GM08714 (cell line): ENCODE data around the gene B4GALT3.

ENCODE experiments used
- H3K4me3 ChIP-seq: fragments of 200-500 bp; sonication (Bioruptor generic); 2 replicates; pipeline ENCODE4 v1.5.1; 2014; ENCODE audit warnings: mild to moderate bottlenecking, low read length, inconsistent platforms
- ZNF274 ChIP-seq: IDR thresholded peaks from 2 replicates; pipeline ENCODE4 v1.6.1; 2012; ENCODE audit warnings: mild to moderate bottlenecking, low read depth, low read length

B4GALT3 gene

GRCh38 chr1:161166669-161167548, 10.4 kb downstream of the B4GALT3 start:
- H3K4me3 ChIP-seq = peak overlapping the region; percentile 76
- no peak for TF ChIP-seq ZNF274

DNA sequence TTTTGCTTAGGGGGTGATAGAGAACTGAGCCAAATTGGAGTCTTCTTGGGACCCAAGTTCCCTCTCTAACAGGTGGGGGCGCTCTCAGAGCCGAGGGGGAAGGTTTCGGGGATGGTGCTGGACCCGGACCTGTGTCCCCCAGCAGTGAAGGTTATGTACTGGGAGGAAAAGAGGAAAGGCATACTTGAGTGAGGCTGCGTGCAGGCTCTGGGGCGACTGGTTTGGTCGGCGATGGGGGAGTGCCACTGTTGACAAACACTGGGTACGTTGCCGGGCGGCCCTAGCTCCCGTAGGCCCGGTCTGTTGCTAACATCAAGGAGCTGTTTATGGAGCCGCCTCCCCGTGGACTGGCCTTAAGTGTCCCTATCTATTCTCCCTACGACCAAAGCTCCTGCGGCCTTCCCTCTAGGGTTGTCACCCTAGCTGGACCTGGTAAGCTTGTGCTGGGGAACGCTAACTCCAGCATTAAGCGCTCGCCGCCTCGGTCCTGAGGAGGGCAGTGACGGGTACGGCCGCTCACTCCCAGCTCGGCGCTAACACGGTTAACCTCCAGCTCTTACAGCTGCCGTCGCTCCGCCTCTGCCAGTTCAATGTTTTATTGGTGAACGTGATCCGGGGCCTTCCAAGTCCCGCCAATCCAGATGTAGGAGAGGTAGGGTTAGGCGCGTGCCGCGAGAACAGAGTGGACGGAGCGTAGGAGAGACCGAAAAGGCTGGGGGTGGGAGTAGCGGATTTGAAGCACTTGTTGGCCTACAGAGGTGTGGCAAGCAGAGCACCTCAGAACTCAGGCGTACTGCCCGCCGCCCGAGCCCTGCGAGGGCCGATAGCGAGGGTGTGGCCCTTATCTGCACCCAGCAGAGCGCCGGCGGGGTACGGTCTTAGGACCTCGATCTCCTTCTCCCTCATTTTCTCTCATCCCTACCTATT, 11.3 kb downstream of the B4GALT3 start, which contains the start of gene PPOX:
Gene PPOX (plus strand): TSS at position 685 of the 927 bp plus-strand sequence. CDS start 422 bp downstream, outside the sequence.
- peak within 1 kb of the TSS; percentile 76 for H3K4me3 ChIP-seq
- TF ChIP-seq ZNF274 = no peak

GRCh38 chr1:161164901-161165610, 12.3 kb downstream of the B4GALT3 start:
- peak overlapping the region; percentile 61; the same call in 1 of the 2 replicates for H3K4me3 ChIP-seq
- no peak for TF ChIP-seq ZNF274

DNA sequence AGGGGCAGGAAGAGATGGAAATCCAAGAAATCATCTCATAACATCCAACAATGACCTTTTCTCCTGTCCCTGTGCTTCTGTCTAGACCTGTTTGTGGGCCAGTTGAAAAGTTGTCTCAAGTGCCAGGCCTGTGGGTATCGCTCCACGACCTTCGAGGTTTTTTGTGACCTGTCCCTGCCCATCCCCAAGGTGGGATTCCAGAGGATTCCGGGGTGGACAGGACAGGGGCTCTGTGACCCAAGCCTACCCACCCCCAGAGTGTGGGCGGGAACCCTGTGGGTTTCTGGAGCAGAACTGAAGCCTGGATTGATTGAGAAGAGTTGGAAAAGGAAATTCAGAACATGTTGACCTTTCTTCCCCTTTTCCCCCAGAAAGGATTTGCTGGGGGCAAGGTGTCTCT, 13.5 kb downstream of the B4GALT3 start:
- H3K4me3 ChIP-seq = no peak overlapping the region
- TF ChIP-seq ZNF274 = no peak

DNA sequence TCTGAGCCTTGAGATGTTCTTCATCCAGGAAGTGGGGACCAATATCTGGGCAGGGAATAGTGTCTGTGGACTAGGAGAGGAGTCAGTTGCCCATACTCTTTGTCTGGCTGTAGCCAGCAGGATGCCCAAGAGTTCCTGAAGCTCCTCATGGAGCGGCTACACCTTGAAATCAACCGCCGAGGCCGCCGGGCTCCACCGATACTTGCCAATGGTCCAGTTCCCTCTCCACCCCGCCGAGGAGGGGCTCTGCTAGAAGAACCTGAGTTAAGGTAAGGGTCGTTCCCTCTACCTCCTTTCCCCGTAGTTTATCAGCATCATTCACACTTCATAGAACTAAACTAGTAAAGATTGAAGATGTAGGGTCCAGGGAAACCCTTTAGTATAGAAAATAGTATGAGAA, 14.5 kb downstream of the B4GALT3 start:
- no peak overlapping the region for H3K4me3 ChIP-seq
- TF ChIP-seq ZNF274 = no peak

GRCh38 chr1:161162052-161162451, 15.3 kb downstream of the B4GALT3 start:
- TF ChIP-seq ZNF274 = no peak
- no peak overlapping the region for H3K4me3 ChIP-seq

GRCh38 chr1:161161652-161162051, 15.7 kb downstream of the B4GALT3 start:
- no peak overlapping the region for H3K4me3 ChIP-seq

GRCh38 chr1:161160671-161161145, 16.6 kb downstream of the B4GALT3 start:
- TF ChIP-seq ZNF274 = no peak
- H3K4me3 ChIP-seq = no peak overlapping the region

More at GRCh38 chr1:161161652-161162051, 15.7 kb downstream of the B4GALT3 start:
- no peak for TF ChIP-seq ZNF274

DNA sequence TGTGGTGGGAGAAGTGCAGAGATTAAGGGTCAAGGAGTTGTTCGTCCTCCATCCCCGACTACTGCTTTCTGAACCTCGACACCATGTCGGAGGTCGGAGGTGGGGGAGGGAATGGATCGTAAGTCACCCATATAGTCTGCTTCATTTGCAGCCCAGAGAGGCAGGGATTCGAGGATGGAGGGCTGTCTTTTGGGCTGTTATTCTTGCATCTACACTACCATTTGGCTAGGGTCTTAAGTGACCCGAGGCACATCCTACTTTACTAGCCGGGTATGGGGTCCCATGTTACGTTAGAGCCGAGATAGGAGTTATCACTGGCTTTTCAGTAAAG, 17.4 kb downstream of the B4GALT3 start:
- no peak for TF ChIP-seq ZNF274
- H3K4me3 ChIP-seq = peak overlapping the region; percentile 71

GRCh38 chr1:161159087-161159912, 18.0 kb downstream of the B4GALT3 start, which contains the start of gene USP21:
TSS of gene USP21 (plus strand) at chr1:161159500. CDS start at chr1:161160641, 1,141 bp downstream.
- no peak for TF ChIP-seq ZNF274
- peak within 1 kb of the TSS; percentile 71 for H3K4me3 ChIP-seq

DNA sequence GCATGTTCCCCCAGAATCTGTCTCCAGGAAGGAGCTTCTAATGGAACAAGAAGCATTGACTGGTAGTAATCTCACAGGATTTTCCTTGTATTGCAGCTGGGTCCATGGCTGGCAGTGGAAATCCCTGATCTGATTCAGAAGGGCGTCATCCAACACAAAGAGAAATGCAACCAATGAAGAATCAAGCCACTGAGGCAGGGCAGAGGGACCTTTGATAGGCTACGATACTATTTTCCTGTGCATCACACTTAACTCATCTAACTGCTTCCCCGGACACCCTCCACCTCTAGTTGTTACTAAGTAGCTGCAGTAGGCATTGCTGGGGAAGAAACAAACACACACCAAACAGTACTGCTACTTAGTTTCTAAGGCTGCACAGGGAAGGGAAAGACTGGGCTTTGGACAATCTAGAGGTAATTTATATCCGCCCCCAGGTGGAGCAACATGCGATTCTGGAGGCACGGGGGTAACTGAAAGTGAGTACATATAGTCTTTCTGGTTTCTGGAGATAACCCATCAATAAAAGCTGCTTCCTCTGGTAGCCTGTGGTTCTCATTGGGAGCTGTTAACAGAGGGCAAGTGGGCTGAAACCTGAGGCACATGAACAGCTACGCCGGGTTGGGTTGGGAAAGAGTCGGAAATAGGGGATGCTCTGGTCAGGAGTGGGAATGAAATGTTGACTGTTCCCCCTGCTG, 18.8 kb downstream of the B4GALT3 start:
- H3K4me3 ChIP-seq = no peak overlapping the region; the same call in 1 of the 2 replicates

DNA sequence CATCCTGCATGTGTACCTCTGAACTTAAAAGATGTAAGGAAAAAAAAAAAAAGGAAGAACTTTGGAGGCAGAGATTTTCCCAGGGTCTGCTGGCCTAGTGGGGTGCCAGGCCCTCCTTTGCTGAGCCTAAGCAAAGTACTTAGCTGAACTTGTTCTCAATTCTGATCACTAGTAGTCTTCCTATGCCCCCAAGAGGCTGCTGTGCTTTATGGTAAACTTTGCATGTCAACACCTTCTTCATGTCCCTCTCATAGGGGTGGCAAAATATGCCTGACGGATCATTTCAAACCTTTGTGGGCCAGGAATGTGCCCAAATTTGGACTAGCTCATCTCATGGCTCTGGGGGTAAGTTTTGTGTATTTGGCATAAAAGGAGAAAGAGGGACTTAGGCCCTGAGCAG, 19.4 kb downstream of the B4GALT3 start:
- H3K4me3 ChIP-seq = no peak overlapping the region
- TF ChIP-seq ZNF274 = no peak

More for the DNA sequence above, 18.8 kb downstream of the B4GALT3 start:
- no peak for TF ChIP-seq ZNF274

DNA sequence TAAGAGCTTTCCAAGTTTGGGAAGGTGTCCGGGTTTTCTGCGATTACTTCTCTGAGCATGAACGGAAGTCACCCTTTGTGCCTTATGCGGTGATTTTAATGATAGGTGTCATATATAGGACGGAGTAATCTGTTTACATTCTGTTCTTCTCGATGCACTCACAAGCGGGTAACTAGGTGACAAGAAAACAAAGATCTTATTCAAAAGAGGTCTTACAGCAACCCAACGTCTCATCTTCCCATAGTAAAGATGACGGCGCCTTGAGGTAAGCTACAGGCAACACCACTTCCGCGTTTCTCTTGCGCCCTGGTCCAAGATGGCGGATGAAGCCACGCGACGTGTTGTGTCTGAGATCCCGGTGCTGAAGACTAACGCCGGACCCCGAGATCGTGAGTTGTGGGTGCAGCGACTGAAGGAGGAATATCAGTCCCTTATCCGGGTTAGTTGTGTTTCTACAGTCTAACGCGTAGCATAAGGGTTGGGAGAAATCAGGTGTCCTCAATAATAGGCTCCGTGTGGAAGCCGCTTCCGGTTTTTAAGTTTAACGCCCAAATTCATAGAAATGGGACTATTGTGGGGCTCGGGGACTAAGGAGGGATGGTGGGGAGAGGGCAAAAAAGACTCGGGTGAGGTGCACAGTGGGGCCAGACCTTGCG, 23.5 kb downstream of the B4GALT3 start, which contains the start of gene UFC1:
Gene UFC1 (plus strand): TSS at position 297 of the 656 bp plus-strand sequence. CDS start 20 bp downstream, at position 317.
- H3K4me3 ChIP-seq = peak within 1 kb of the TSS; percentile 84
- TF ChIP-seq ZNF274 = no peak
